ENCODE data around the gene TDRD12.

GRCh38 chr19:32818536-32818935 lies 99.0 kb downstream of the TDRD12 start:
- TF ChIP-seq, protein P1, sequence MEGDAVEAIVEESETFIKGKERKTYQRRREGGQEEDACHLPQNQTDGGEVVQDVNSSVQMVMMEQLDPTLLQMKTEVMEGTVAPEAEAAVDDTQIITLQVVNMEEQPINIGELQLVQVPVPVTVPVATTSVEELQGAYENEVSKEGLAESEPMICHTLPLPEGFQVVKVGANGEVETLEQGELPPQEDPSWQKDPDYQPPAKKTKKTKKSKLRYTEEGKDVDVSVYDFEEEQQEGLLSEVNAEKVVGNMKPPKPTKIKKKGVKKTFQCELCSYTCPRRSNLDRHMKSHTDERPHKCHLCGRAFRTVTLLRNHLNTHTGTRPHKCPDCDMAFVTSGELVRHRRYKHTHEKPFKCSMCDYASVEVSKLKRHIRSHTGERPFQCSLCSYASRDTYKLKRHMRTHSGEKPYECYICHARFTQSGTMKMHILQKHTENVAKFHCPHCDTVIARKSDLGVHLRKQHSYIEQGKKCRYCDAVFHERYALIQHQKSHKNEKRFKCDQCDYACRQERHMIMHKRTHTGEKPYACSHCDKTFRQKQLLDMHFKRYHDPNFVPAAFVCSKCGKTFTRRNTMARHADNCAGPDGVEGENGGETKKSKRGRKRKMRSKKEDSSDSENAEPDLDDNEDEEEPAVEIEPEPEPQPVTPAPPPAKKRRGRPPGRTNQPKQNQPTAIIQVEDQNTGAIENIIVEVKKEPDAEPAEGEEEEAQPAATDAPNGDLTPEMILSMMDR (IDR thresholded peaks at IDR 0.05; ENCODE audit: low read depth, low read length): no peak
- no peak for TF ChIP-seq POLR2A (IDR thresholded peaks at IDR 0.05; ENCODE audit: extremely low read depth, insufficient read length)
- TF ChIP-seq, protein P2, sequence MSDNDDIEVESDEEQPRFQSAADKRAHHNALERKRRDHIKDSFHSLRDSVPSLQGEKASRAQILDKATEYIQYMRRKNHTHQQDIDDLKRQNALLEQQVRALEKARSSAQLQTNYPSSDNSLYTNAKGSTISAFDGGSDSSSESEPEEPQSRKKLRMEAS (IDR thresholded peaks at IDR 0.05; ENCODE audit: low read depth, low read length): no peak
- no peak for TF ChIP-seq MYC (IDR thresholded peaks at IDR 0.05; ENCODE audit: low read depth, low read length)

Data from NB4 (cell line).